HG03575 (cell line): Measurements from ENCODE around the gene COTL1.
"Not testable (repeated sequence)": the region's sequence is repeated elsewhere in the genome, so short reads cannot be mapped to it uniquely, and the experiment has no call there.

Source experiments
- ATAC-seq: cut with Tn5 transposase; IDR thresholded peaks from one replicate; pipeline ENCODE4 v1.9.1; 2021; ENCODE audit not compliant: unreplicated experiment, insufficient number of reproducible peaks, low FRiP score; ENCODE audit errors: extremely low read depth

COTL1 gene

GRCh38 chr16:84562174-84562815 is 55.6 kb downstream of the COTL1 start:
- no peak for ATAC-seq

- ATAC-seq = no peak
Measured at GRCh38 chr16:84561291-84561690, 56.6 kb downstream of the COTL1 start.

GRCh38 chr16:84560269-84560668 is 57.6 kb downstream of the COTL1 start:
- no peak for ATAC-seq

GRCh38 chr16:84559311-84559932 is 58.5 kb downstream of the COTL1 start:
- ATAC-seq = no peak

- ATAC-seq = not testable (repeated sequence)
Measured at GRCh38 chr16:84558850-84559249, 59.0 kb downstream of the COTL1 start.

- no peak for ATAC-seq
Measured at GRCh38 chr16:84557504-84557903, 60.4 kb downstream of the COTL1 start.

- ATAC-seq = no peak
Measured at GRCh38 chr16:84557059-84557458, 60.8 kb downstream of the COTL1 start.

- no peak for ATAC-seq
Measured at GRCh38 chr16:84555418-84556196, 62.3 kb downstream of the COTL1 start.

- ATAC-seq = no peak
Measured at GRCh38 chr16:84554627-84555328, 63.1 kb downstream of the COTL1 start.

- no peak for ATAC-seq
Measured at GRCh38 chr16:84553873-84554399, 63.9 kb downstream of the COTL1 start.

- no peak for ATAC-seq
Measured at GRCh38 chr16:84552135-84552534, 65.7 kb downstream of the COTL1 start.

GRCh38 chr16:84550096-84550495 is 67.8 kb downstream of the COTL1 start:
- no peak for ATAC-seq

GRCh38 chr16:84548971-84549844 is 68.7 kb downstream of the COTL1 start:
- ATAC-seq = no peak

- ATAC-seq = no peak
Measured at GRCh38 chr16:84548508-84548907, 69.4 kb downstream of the COTL1 start.

- no peak for ATAC-seq
Measured at GRCh38 chr16:84547546-84548061, 70.3 kb downstream of the COTL1 start.

- no peak for ATAC-seq
Measured at GRCh38 chr16:84546669-84547545, 71.0 kb downstream of the COTL1 start.

- no peak for ATAC-seq
Measured at GRCh38 chr16:84545114-84545737, 72.7 kb downstream of the COTL1 start.
